22Rv1 (cell line): ENCODE results near the gene TMEM31.

Experiments used
- CTCF ChIP-seq: fragments of 450-650 bp; IDR thresholded peaks from 2 replicates; pipeline ENCODE4 v1.5.1; 2017; ENCODE audit warnings: mild to moderate bottlenecking
- ZFX ChIP-seq: fragments of 450-650 bp; IDR thresholded peaks from 2 replicates; pipeline ENCODE4 v1.6.1; 2017; ENCODE audit warnings: antibody characterized with exemption, borderline replicate concordance

GRCh38 chrX:103756736-103757135, 46.0 kb downstream of the TMEM31 start:
- TF ChIP-seq CTCF (no peak), ZFX (no peak)
